Dermis microvascular lymphatic vessel endothelial cell (primary cell): ENCODE data around the gene PPP1R3G. TPM values are rescaled to one million over a fixed set of nuclear protein-coding genes. Genes with fewer than 3 reads are reported as not detected.

Experiments
- DNase-seq, 2 donors: peaks; one replicate each; pipeline versions ENCODE4 v3.0.0 to v3.0.0-alpha.2; 2010; ENCODE audit warnings: low read depth in 2 of 2
- total RNA-seq: library from RNA; depleted of rRNA; stranded (reverse); fragments of >200 nt; gene quantifications from 2 replicates; pipeline ENCODE4 v1.2.1, GENCODE V29; 2014

Gene PPP1R3G
- total RNA-seq, 1 donor from 2014 or later, result 0.39 TPM

DNA sequence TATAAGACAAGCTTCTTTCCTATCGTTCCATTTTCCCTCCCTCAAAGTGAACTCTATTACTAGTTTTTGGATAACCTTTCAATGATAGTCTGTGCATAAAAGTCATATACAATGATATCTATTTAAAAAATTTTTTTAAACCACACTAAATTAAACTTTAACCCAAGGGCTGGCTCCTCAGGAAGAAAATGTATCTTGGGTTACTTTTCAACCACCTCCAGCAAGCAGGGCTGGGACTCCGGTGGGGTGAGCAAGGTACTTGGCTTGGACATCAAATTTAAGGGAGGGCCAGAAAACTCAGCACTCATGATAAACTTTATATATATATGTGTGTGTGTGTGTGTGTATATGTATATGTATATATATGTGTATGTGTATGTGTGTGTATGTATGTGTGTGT is 13.9 kb upstream of the PPP1R3G start:
- DNase-seq, result no peak

GRCh38 chr6:5072440-5072839 is 12.7 kb upstream of the PPP1R3G start:
- no peak for DNase-seq

GRCh38 chr6:5073992-5074391 is 11.1 kb upstream of the PPP1R3G start:
- no peak for DNase-seq

DNA sequence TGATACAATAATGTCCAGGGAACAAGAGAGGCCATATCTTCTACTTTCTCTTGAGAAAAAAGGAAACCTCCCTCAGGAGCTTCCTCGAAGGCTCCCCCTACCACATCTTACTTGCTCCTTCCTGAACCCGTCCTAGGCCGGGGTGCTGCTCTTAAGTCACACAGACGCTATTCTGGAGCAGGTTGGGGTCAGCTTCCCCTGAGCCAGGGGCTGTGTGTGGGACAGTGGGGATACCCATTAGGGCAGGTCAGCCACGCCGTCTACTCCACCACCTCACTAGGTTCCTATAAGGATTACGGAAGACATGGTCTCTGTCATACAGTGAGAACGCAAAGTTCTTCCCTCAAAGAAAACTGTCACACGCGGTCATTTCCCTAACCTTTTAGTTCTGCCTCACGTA is 8.2 kb upstream of the PPP1R3G start:
- DNase-seq, result no peak

DNA sequence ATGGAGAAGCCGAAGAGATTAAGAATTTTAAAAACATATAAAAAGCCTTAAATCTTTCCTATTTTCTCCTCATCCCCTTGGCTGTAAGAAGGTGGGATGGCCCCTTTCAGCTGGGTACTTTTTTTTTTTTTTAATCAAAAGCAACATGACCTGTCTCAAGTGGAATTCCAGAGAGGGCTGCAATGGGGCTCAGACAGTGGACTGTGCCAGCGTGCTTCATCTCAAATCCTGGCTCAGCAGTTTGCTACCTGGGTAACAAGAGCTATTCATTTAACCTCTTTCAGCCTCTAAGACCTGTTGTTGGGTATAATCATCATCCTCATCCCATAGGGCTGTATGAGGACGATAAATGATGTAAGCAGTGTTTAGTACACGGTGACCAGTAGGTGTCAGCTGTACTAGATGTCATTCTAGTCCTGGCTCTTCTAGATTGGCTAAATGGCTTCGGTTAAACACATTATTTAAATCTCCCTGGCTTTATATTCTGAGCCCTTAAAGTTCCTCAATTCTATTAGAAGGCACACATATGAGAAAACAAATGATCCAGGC is 6.9 kb upstream of the PPP1R3G start:
- peak; percentile 35 to 59 for DNase-seq

DNA sequence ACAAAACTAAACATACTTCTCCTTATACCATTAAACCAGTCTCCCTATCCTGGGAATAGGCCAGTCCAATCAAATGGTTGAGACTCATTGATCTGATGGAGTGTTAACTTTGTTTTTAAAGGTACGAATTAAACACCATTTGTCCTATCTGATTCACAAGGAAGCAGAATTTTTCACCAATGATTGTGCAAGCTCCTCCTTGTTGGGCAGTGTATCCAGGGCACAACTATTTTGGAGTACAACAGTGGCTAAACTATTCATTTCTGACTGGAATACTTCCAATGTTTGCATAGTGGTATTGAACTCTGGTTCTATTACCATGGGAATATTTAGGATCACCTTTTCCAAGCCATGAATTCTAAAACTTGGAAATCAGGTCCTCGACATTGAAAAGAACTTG is 5.4 kb upstream of the PPP1R3G start:
- no peak for DNase-seq

GRCh38 chr6:5080574-5080973 is 4.6 kb upstream of the PPP1R3G start:
- DNase-seq, result no peak

DNA sequence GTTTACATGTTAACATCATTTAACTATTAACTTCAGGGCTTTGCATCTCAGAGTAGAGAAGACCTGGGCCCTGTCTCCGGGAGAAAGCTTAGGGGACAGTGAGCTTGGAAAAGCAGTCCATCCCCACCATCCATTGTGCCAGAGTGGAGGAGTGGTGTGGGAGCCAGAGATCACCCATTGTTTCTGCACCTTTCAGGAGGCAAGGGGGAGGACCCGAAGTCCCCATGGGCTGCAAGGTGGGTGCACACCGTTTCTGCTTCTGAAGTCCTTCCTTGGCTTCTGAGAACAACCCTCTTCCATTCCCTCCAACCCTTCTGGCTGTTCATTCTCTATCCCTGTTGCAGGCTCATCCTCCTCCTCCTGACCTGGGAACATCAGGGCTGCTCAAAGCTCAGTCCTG is 4.0 kb upstream of the PPP1R3G start:
- no peak for DNase-seq

DNA sequence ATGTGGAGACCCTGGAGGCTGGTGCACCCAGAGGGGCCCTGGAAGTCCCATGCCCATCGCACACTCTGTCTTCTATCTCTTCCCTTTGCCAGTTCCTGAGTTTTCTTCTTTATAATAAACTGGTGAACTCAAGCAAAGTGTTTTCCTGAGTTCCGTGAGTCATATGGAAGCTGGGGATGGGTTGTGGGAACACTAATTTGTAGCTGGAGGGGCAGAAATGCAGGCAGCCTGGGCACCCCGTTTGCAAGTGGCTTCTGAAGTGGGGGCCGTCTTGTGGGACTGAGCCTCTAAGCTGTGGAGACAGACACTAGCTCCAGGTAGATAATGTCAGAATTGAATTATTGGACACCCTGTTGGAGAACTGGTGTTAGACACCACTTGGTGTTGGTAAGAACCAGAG is 3.2 kb upstream of the PPP1R3G start:
- DNase-seq, result no peak

DNA sequence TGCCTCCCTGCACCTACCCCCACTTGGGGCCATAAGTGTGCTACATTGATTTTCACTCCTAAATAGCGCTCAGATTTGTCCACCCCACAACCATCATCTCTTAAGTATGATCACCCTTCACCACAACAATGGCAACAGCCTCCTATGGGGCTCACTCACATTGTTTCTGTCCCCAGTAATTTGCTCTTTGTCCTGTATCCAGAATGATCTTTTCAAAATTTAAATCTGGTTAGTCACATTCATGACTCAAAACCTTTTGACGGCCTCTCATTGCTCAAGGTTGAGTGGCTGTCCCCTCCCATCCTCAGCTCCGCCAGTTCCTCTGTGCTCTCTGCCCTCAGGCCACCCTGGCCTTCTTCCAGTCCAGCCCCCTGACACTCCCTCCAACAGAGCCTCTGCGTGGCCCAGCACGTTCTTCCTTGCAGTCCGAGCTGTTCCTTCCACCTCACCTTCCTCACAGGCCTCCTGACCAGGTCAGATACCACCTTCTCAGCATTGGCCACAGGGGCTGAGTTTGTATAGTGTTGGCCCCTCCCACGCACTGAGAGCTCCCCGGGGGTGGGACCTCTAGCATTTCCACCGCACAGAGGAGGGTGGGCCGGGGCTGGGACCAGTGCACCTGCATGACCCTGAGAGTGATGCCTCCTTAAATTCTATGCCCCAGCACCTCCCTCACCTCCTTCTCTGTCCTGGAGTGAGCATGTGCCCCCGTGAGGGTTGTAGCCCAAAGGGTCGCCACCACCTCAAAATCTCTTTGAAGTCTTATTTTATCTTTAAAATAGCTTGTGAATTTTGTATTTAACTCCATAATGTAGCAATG is 2.4 kb upstream of the PPP1R3G start:
- DNase-seq, result no peak

- no peak for DNase-seq
Observed at GRCh38 chr6:5083307-5083583, 1.9 kb upstream of the PPP1R3G start.

- DNase-seq, result no peak
Observed at GRCh38 chr6:5083813-5084359, 1.3 kb upstream of the PPP1R3G start.

DNA sequence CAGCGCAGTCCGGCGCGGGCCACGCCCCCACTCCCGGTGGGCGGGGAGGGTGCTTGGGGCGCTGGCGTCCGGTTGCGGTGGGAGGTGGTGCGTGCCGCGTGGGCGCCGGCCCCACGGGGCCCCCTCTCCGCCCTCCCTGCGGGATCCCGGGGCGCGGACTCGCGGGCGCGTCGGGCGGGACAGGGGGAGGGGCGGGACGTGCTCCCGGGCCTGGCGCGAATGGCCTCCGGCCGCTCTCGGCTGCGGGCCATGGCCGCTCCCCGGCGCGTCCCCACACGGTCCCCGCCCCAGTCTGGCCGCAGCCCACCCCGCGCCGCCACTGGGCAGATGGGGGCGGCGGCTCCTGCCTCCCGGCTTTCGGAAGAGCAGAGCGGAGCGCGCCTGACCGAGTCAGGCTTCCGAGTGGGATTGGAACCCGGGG is 771 bp upstream of the PPP1R3G start:
- no peak for DNase-seq

DNA sequence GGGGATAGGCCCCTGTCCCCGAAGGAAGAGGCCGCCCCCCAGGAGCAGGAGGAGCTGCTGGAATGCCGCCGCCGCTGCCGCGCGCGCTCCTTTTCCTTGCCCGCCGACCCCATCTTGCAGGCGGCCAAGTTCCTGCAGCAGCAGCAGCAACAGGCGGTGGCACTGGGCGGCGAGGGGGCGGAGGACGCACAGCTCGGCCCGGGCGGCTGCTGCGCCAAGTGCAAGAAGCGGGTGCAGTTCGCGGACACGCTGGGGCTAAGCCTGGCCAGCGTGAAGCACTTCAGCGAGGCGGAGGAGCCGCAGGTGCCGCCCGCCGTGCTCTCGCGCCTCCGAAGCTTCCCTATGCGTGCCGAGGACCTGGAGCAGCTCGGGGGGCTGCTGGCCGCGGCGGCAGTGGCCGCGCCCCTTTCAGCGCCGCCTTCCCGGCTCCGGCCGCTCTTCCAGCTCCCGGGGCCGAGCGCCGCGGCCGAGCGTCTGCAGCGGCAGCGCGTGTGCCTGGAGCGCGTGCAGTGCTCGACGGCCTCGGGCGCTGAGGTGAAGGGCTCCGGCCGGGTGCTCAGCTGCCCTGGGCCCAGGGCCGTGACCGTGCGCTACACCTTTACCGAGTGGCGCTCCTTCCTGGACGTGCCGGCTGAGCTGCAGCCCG is 630 bp downstream of the PPP1R3G start:
- DNase-seq, result peak in 1 of 2 donors; percentile 59

GRCh38 chr6:5086294-5086890 is 1.3 kb downstream of the PPP1R3G start:
- DNase-seq, result no peak

- DNase-seq, result no peak
Observed at GRCh38 chr6:5087389-5087788, 2.2 kb downstream of the PPP1R3G start.

DNA sequence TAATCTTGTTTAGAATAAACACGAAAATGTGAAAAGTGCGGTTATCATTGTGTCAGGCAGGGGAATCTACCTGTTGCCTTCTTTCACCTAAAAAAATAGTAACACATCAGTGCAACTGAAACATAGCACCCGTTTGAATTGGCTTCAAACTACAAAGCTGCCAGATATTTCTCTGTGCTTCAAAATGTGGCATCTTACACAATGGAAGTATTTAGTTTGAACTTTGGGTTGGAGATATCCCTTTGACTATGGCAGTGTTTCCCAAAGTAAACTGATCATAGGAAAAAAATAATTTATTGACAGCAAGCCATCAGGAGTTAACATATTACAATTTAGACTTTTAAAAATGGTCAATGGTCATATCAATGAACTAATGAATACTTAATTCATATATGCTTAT is 3.6 kb downstream of the PPP1R3G start:
- no peak for DNase-seq

- peak; percentile 18 to 46 for DNase-seq
Observed at GRCh38 chr6:5089481-5090438, 4.6 kb downstream of the PPP1R3G start.

DNA sequence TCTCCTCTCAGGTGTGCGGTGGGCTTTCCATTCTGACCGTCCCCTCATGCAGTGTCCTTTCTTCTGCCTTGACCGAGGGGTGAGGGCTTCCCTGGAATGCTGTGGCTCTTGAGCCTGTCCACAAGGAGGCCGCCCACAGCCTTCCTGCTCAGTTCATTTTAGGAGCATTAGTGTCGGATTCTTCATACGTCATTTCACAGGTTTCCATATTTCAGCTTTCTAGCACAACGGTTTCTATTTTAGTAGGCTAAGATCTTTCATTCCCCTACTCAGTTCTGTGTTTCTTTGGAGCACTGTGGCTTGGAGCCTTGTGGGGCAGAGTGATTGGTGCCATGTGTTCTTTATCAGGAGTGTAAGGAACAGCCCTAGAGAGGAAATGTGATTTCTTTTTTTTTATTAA is 5.5 kb downstream of the PPP1R3G start:
- no peak for DNase-seq

GRCh38 chr6:5091210-5092069 is 6.3 kb downstream of the PPP1R3G start:
- no peak for DNase-seq
